AG08396 (cell line): Measurements from ENCODE around the gene ACSF3.
"Not testable (repeated sequence)": the region's sequence is repeated elsewhere in the genome, so short reads cannot be mapped to it uniquely, and the experiment has no call there.

Experiments
- DNase-seq: peaks from one replicate; pipeline ENCODE4 v3.0.0; 2012; ENCODE audit warnings: low spot score, mixed read lengths

Gene ACSF3

DNA sequence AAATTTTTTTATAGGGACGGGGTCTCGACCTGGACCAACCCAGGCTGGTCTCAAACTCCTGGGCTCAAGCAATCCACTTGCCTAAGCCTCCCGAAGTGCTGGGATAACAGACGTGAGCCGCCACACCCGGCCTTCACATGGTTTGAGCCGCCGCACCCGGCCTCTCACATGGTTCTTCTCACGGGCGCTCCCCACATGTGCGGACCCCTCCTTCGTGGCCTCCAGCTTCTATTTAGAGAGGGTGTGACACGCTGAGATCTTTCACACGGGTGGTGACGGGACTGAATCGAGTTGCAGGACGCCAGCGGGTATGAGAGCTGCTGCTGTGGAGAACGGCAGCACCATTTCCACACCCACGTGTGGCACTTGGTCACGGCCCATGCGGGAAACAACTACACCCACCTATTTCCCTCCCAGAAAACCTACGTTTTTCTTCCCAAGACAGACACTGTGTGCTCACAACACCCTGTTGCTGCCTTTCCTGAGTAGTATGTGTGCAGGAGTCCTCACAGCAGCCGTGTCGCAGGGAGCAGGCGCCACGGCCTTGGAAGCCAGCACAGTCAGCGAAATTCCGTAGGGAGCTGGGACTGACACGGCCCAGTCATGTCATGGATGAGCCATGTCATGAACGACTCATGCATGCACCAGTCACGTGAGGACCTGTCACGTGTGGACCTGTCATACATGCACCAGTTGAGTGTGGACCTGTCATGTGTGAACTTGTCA lies 20.1 kb upstream of the ACSF3 start:
- no peak for DNase-seq

GRCh38 chr16:89074072-89074674 lies 19.5 kb upstream of the ACSF3 start:
- DNase-seq, result not testable (repeated sequence)

- DNase-seq, result no peak
These were observed 18.6 kb upstream of the ACSF3 start for GRCh38 chr16:89074803-89075688.

DNA sequence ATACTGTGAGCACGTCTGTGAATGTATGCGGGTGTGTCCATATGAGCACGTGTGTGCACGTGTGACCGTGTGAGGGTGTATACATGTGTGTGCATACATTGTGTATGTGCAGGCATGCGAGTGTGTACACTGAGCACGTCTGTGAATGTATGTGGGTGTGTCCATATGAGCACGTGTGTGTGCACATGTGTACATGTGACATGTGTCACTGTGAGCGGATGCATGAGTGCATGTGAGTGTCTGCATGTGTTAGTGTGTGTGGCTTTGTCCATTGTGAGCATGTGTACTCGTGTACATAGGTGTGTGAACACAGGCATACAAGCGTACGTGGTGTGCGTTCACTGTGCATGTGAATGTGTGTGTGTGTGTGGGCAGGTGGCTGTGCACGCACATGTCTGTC lies 17.5 kb upstream of the ACSF3 start:
- DNase-seq, result no peak

DNA sequence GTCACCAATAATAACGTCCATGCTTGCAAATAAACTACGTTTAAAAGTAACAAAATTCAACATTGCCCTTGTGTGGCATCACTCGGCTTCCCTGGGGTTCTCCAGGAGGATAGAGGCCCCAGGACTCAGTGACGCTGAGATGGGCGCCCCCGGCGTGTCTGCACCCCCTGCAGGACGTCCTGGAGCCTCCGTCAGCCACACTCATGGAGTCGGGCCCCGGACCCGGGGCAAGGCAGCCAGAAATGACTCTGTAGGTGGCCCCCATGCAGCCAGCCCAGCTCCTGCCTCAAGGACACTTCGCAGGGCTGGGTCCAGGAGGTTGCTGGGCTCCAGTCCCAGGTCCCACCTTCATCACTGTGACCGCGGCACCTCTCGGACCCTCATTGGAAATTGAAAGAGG lies 16.6 kb upstream of the ACSF3 start:
- no peak for DNase-seq

DNA sequence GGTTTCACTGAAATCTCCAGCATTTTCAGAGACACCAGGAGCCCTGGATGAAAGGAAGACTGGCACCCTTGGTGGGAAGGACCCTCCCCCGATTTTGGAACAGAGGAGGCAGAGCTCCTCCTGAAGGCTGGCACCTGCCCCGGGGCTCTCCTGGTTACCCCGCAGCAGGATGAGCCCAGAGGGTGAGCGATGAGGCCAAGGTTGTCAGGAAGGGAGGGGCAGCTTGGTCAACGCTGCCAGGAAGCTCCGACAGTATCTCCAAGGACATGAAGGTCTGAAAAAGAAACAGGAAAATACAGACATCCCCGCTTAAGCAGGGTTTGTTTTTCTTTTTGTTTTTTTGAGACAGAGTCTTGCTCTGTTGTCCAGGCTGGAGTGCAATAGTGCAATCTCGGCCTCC lies 15.5 kb upstream of the ACSF3 start:
- no peak for DNase-seq

DNA sequence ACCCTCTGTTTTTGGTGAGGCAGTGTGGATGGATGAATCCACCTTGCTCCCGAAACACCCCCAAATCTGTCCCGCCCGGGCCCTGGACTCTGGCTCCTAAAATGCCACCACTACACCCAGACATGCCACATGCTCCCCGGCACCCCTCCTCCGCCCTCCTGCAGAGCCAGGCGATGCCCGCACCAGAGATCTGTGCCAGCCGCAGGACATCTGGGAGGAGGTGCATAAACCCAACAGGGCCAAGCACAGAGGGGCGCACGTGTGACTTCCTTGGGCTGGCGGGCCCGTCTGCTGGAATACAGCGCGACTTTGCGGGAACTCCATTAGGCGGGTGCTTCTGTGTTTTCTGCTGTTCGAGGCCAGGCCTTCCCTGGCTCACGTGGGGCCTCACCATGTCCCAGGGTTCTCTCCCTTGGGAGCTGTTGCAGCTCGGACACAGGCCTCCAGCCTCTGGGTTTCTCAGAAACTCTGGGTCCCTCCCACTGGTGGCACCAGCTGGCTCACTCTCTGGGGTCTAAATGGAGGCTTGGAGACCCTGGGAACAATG lies 14.1 kb upstream of the ACSF3 start:
- DNase-seq, result no peak

GRCh38 chr16:89080196-89080853 lies 13.3 kb upstream of the ACSF3 start:
- no peak for DNase-seq

GRCh38 chr16:89081556-89081955 lies 12.1 kb upstream of the ACSF3 start:
- DNase-seq, result no peak

- DNase-seq, result no peak
These were observed 9.2 kb upstream of the ACSF3 start for GRCh38 chr16:89084411-89084810.

DNA sequence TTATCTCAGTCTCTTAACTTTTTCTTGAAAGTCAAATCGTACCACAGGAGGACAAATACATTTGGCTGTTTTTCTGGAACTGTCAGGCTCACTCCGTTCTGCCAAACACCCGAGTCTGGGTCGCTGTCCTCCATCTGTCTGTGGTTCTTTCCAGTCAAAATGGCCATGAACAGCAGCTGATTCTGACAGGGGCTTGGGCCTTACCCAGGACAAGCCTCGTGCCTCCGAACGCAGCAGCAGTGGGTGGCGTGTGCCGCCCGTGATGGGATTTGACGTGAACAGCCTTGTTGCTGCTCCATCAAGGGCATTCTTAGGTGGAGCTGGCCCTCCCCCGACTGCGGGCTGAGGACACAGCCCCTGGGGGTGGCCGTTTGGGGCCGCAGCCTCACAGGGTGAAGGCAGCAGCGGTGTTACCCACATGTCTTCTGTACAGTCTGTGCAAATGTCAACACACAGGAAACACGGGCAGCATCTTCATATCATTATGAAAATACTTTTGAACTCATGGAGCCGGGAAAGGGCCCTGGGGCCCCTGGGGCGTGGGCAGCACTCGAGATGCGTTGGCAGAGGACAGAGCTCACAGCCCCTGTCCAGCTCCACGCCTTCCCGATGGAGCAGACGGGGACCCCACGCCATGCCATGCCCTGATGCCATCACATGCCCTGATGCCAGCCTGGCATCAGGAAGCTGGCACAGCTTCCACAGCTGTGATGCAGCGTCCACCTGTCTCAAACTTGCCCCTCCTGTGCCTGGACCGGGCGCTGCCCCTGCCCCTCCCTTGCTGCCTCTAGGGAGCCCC lies 8.6 kb upstream of the ACSF3 start:
- DNase-seq, result no peak

GRCh38 chr16:89085755-89086154 lies 7.9 kb upstream of the ACSF3 start:
- no peak for DNase-seq

- no peak for DNase-seq
These were observed 5.6 kb upstream of the ACSF3 start for GRCh38 chr16:89087922-89088497.

GRCh38 chr16:89089120-89089519 lies 4.5 kb upstream of the ACSF3 start:
- no peak for DNase-seq

- no peak for DNase-seq
These were observed 3.4 kb upstream of the ACSF3 start for GRCh38 chr16:89090182-89090630.

DNA sequence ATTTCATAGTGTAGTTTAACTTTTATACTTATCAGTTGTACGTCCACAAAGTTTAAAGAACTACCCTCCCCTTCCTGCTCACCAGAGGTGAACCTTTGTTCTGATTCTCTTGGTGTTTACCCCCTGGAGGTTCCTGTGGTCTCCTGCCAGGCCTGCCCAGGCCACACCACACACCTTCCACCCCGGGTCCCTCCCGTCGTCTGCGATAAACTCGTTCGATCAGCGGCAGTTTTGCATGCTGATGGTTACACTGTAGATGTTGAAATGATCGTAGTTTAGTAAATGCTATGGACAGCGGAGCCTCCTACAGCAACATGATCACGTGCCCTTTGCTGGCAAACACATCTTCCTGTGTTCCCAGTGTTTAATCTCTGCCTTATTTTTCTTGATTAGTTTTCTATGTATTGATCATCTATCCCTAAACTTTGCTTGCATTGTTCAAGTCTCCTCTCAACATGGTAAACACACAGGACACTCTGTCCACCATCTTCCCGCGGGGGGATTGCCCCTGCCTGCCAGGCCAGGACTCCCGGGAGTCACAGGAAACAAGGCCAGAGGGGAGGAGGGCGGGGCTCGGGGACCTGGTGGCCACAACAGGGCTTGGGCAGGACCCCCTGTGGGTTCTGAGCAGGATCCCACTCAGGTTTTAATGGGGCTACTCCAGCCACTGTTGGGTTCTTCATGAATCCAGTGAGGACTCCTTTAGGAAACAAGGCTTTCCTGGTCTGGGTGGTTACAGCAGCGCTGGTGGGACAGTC lies 2.8 kb upstream of the ACSF3 start:
- DNase-seq, result no peak

DNA sequence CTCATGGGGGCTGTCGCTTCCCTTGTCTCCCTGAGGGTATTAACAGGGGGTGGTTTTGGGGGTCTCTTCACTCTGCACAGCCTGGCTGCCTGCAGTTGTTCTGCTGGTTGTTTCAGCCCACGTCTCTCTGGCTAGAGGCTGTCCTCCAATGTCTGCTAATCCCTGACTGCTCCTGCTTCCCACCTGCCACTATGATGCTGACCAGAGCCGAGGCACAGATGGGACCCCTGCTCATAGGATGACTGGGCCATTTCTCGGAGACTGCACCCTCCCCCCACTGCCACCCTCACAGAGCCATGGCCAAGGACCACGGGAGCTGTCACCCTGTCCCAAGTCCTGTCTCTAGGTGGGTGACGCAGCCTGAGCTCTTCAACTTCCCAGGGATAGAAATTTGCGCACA lies 1.6 kb upstream of the ACSF3 start:
- no peak for DNase-seq

GRCh38 chr16:89093252-89093601 lies 425 bp upstream of the ACSF3 start:
- DNase-seq, result not testable (repeated sequence)

DNA sequence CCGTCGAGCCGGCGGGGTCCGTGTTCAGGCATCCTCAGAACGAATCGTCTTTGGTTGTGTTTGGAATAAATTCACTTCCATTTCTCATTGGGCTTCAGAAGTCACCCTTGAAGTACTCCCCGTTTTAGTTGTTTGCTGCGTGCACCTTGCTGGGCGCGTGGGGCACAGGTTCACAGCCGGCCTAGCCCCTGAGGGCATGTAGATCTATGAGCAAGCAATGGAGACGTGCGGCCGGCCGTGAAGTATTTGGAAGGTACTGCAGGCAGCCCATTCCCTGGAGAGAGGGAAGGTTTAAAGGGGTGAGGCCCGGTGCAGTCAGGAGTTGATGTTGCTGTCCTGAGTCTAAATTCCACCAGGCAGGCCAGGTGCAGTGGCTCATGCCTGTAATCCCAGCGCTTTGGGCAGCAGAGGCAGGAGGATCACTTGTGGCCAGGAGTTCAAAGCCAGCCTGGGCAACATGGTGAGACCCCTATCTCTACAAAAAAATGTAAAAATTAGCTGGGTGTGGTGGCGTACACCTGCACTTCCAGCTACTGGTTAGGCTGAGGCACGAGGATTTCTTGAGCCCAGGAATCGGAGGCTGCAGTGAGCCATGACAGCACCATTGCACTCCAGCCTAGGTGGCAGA lies 714 bp downstream of the ACSF3 start:
- DNase-seq, result peak; percentile 51

- no peak for DNase-seq
These were observed 1.2 kb downstream of the ACSF3 start for GRCh38 chr16:89094880-89095258.
